SU-DHL-6 (cell line): Measurements from ENCODE around the gene SLC12A2.

Experiments used
- H2AFZ ChIP-seq: fragments of 200-600 bp; sonication (generic); 2 replicates; pipeline ENCODE4 v1.6.1; 2014; ENCODE audit warnings: low read depth, mild to moderate bottlenecking, moderate library complexity, mixed read lengths, antibody characterized with exemption, low read length; ENCODE audit not compliant: severe bottlenecking
- H3F3A ChIP-seq: fragments of 200-600 bp; shearing (Covaris generic); 2 replicates; pipeline ENCODE4 v1.6.0; 2016; ENCODE audit warnings: antibody characterized with exemption, mild to moderate bottlenecking; ENCODE audit not compliant: insufficient read depth
- H3K27ac ChIP-seq: fragments of 200-600 bp; sonication (generic); 2 replicates; pipeline ENCODE4 v1.5.1; 2016; ENCODE audit warnings: low read depth, mild to moderate bottlenecking, low read length, moderate library complexity, mixed read lengths
- H3K27me3 ChIP-seq: fragments of 200-600 bp; sonication (generic), shearing (Covaris generic); 2 replicates; pipeline ENCODE4 v1.6.0; 2014; ENCODE audit warnings: mild to moderate bottlenecking, low read length
- H3K36me3 ChIP-seq: fragments of 200-600 bp; sonication (generic); 2 replicates; pipeline ENCODE4 v1.6.1; 2014; ENCODE audit warnings: mild to moderate bottlenecking, low read length, mixed read lengths
- H3K4me2 ChIP-seq: fragments of 300-600, 200-600 bp; shearing (Covaris generic), sonication (generic); 2 replicates; pipeline ENCODE4 v1.6.0; 2014; ENCODE audit warnings: low read length, low read depth, mild to moderate bottlenecking; ENCODE audit not compliant: poor library complexity, severe bottlenecking
- H3K4me3 ChIP-seq: fragments of 200-600 bp; sonication (generic); 2 replicates; pipeline ENCODE4 v1.5.1; 2014; ENCODE audit warnings: antibody characterized with exemption, low read length, mild to moderate bottlenecking, mixed read lengths; ENCODE audit not compliant: insufficient read depth, poor library complexity, severe bottlenecking
- H3K79me2 ChIP-seq: fragments of 200-600 bp; sonication (generic); 2 replicates; pipeline ENCODE4 v1.6.1; 2014; ENCODE audit warnings: mild to moderate bottlenecking, low read length, moderate library complexity; ENCODE audit not compliant: insufficient read depth
- H3K9ac ChIP-seq: fragments of 200-600 bp; sonication (generic); 2 replicates; pipeline ENCODE4 v1.7.0; 2014; ENCODE audit warnings: mild to moderate bottlenecking, low read length
- H3K9me2 ChIP-seq: fragments of 200-600 bp; sonication (generic); replicated peaks from 2 replicates; pipeline ENCODE4 v1.6.1; 2014; ENCODE audit warnings: low read length; ENCODE audit not compliant: insufficient read depth
- H3K9me3 ChIP-seq: fragments of 200-600 bp; sonication (generic); 2 replicates; pipeline ENCODE4 v1.6.1; 2014; ENCODE audit warnings: low read length, mixed read lengths; ENCODE audit not compliant: insufficient read depth
- H4K20me1 ChIP-seq: fragments of 200-600 bp; sonication (generic); 2 replicates; pipeline ENCODE4 v1.6.1; 2014; ENCODE audit warnings: low read depth, mild to moderate bottlenecking, antibody characterized with exemption, low read length, moderate library complexity, mixed read lengths
- EZH2phosphoT487 ChIP-seq: fragments of 200-600 bp; sonication (generic), shearing (Covaris generic); conservative IDR thresholded peaks from 2 replicates; pipeline ENCODE4 v1.6.1; 2018; ENCODE audit warnings: mild to moderate bottlenecking, antibody characterized with exemption, low read length, moderate library complexity, mixed read lengths
- TF ChIP-seq, protein P1 (sequence below): fragments of 200-600 bp; sonication (generic); IDR thresholded peaks from one replicate; pipeline ENCODE4 v1.5.1; 2017; ENCODE audit warnings: antibody characterized with exemption, mild to moderate bottlenecking, low read length, moderate library complexity; ENCODE audit not compliant: insufficient read depth, poor library complexity, severe bottlenecking

The SLC12A2 gene

GRCh38 chr5:128053291-128053954, 30.1 kb upstream of the SLC12A2 start:
- no peak overlapping the region for H3K4me2 ChIP-seq
- no peaks in the 10 kb centered on the region for H3K9me2 ChIP-seq
- no peaks in the 10 kb centered on the region for H3F3A ChIP-seq
- H3K9ac ChIP-seq: no peak overlapping the region
- TF ChIP-seq EZH2phosphoT487: no peak
- TF ChIP-seq, protein P1, sequence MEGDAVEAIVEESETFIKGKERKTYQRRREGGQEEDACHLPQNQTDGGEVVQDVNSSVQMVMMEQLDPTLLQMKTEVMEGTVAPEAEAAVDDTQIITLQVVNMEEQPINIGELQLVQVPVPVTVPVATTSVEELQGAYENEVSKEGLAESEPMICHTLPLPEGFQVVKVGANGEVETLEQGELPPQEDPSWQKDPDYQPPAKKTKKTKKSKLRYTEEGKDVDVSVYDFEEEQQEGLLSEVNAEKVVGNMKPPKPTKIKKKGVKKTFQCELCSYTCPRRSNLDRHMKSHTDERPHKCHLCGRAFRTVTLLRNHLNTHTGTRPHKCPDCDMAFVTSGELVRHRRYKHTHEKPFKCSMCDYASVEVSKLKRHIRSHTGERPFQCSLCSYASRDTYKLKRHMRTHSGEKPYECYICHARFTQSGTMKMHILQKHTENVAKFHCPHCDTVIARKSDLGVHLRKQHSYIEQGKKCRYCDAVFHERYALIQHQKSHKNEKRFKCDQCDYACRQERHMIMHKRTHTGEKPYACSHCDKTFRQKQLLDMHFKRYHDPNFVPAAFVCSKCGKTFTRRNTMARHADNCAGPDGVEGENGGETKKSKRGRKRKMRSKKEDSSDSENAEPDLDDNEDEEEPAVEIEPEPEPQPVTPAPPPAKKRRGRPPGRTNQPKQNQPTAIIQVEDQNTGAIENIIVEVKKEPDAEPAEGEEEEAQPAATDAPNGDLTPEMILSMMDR: no peak
- peaks cover 28% of the 10 kb centered on the region for H3K36me3 ChIP-seq
- H3K27ac ChIP-seq: no peak overlapping the region
- H3K79me2 ChIP-seq: 0 out of 2 replicates have a peak, but pooled peaks cover 1% of the 10 kb centered on the region
- no peaks in the 10 kb centered on the region for H3K27me3 ChIP-seq
- H3K9me3 ChIP-seq: peaks cover 4% of the 10 kb centered on the region; the same call in 1 of the 2 replicates
- no peak overlapping the region for H2AFZ ChIP-seq
- no peak overlapping the region for H3K4me3 ChIP-seq
- H4K20me1 ChIP-seq: no peaks in the 10 kb centered on the region

DNA sequence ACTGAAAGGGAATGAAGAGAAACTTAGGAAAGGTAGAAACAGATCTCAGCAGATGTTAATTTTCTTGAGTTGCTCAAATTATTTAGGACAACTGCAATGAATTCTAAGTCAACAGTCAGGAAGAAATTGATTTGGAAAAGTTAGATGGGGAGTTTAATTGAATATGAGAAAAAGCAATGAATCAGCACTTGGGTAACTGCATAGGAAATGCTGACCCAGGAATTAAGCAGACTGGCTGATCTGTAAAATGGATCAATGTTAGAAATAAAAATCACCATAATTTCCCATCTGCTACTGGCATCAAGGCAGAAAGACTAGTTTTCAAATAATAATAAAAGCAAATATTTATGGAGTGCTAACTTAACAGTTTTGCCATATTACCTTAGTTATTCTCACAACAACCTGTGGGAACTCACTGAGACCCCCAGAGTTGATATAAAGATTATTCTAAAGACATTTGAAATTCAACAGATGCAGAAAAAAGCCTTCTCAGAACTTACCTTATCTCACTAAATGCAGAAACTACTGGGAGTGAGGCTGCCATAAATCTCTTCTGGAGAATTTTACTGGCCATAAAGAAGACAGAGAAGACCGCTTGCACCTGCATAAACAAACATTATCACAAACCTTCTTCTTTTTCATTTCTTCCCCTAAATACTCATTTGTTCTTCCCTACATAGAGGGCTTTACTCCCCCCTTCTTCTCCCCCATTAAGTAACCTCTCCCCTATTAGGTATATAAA, 22.8 kb upstream of the SLC12A2 start:
- H3K36me3 ChIP-seq: peaks cover 27% of the 10 kb centered on the region
- no peak overlapping the region for H3K4me2 ChIP-seq
- H3K27ac ChIP-seq: no peak overlapping the region
- H3K9me3 ChIP-seq: no peaks in the 10 kb centered on the region
- no peak overlapping the region for H3K4me3 ChIP-seq
- H4K20me1 ChIP-seq: no peaks in the 10 kb centered on the region
- TF ChIP-seq EZH2phosphoT487: no peak
- TF ChIP-seq, protein P1: no peak
- no peak overlapping the region for H3K9ac ChIP-seq
- no peaks in the 10 kb centered on the region for H3K9me2 ChIP-seq
- H2AFZ ChIP-seq: no peak overlapping the region
- H3F3A ChIP-seq: no peaks in the 10 kb centered on the region
- no peaks in the 10 kb centered on the region for H3K27me3 ChIP-seq
- H3K79me2 ChIP-seq: peaks cover 36% of the 10 kb centered on the region; the same call in 1 of the 2 replicates

- TF ChIP-seq EZH2phosphoT487: no peak
- TF ChIP-seq, protein P1: no peak
- Histone ChIP-seq H3F3A (no peaks in the 10 kb centered on the region), H3K4me3 (no peak overlapping the region), H3K9me2 (no peaks in the 10 kb centered on the region), H3K79me2 (peaks cover 49% of the 10 kb centered on the region; the same call in 1 of the 2 replicates), H4K20me1 (no peaks in the 10 kb centered on the region), H3K27me3 (no peaks in the 10 kb centered on the region), H3K36me3 (peaks cover 22% of the 10 kb centered on the region; the same call in 1 of the 2 replicates), H3K27ac (no peak overlapping the region), H3K9me3 (no peaks in the 10 kb centered on the region), H3K9ac (no peak overlapping the region), H3K4me2 (no peak overlapping the region), H2AFZ (no peak overlapping the region)
Observed at GRCh38 chr5:128062172-128062746, 21.3 kb upstream of the SLC12A2 start.
